ENCODE results near the gene ZIC5.

GRCh38 chr13:99919132-99919531 lies 52.4 kb downstream of the ZIC5 start:
- TF ChIP-seq CTCF (IDR thresholded peaks at IDR 0.05; ENCODE audit: low read depth, low read length, missing input control) (no peak), REST (IDR thresholded peaks at IDR 0.05) (no peak), ZBTB33 (IDR thresholded peaks at IDR 0.05) (no peak), SP1 (IDR thresholded peaks at IDR 0.05) (no peak), YY1 (IDR thresholded peaks at IDR 0.05) (no peak), JUND (IDR thresholded peaks at IDR 0.05) (no peak), RAD21 (IDR thresholded peaks at IDR 0.05) (no peak), GABPA (IDR thresholded peaks at IDR 0.05 in 1 of 2, conservative IDR thresholded peaks at IDR 0.05 in 1 of 2) (no peak), ATF3 (IDR thresholded peaks at IDR 0.05) (no peak), MAX (IDR thresholded peaks at IDR 0.05) (no peak), NR2F2 (IDR thresholded peaks at IDR 0.05) (no peak), RXRA (IDR thresholded peaks at IDR 0.05) (no peak), FOXA1 (IDR thresholded peaks at IDR 0.05) (no peak)

Measured in liver (tissue), 3 donors.